ENCODE data around the gene RRAS2. TPM values are rescaled to one million over a fixed set of nuclear protein-coding genes. Genes with fewer than 3 reads are reported as not detected.

The RRAS2 gene
- total and polyA plus RNA-seq, 2 of the 4 experiments (the other 2 are of a cell fraction): 85.5 to 106 TPM

DNA sequence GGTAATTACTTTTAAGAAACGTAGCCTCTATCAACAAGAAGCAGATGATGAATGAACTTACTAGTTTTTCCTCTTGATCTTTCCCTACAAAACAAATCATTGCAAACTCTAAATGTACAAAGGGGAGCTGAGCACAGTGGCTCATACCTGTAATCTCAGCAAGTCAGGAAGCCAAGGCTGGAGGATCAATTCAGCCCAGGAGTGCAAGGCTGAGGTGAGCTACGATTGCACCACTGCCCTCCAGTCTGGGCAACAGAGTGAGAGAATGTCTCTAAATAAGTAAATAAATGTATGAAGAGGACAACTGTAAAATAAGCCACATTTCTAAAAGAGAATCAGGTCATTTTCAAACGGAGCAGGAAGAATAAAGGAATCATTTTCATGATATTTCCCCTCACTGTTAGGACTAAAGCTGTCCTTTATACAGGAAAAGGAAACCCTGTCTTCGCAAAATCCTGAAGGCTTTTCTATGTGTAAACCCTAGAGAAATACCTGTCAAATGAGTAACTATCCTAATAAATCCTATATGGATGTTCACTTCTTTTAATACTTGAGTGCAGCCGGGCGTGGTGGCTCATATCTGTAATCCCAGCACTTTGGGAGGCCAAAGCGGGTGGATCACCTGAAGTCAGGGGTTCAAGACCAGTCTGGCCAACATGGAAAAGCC lies 41.2 kb downstream of the RRAS2 start:
- Histone ChIP-seq H3K36me3 (ENCODE audit: control insufficient read depth, insufficient read depth, low read length) (no peaks in the 10 kb centered on the region), H2AFZ (replicated peaks; ENCODE audit: low read length, poor library complexity) (no peak overlapping the region), H4K91ac (ENCODE audit: insufficient read depth, low read depth, low read length) (no peak overlapping the region), H4K20me1 (ENCODE audit: insufficient read depth, low read length) (peaks cover 70% of the 10 kb centered on the region), H2BK15ac (ENCODE audit: low read depth, low read length) (no peak overlapping the region; the same call in 2 of the 3 replicates), H3K79me1 (ENCODE audit: low read depth in 1 of 2, low read length in 2 of 2) (peaks cover 17 to 71% of the 10 kb centered on the region in 2 experiments; a peak in 3 of 4 replicates), H2BK120ac (ENCODE audit: low read depth, low read length) (peak overlapping the region; percentile 7; the same call in 1 of the 2 replicates), H3K14ac (replicated peaks; ENCODE audit: low read depth, low read length) (no peak overlapping the region), H2AK9ac (replicated peaks; ENCODE audit: low read depth, low read length, poor library complexity) (no peak overlapping the region), H3K9ac (ENCODE audit: low read depth, low read length) (no peak overlapping the region), H4K8ac (ENCODE audit: low read depth in 2 of 2, low read length in 2 of 2) (no peak overlapping the region), H2BK20ac (ENCODE audit: low read depth, low read length) (no peak overlapping the region), H3K18ac (ENCODE audit: low read depth, low read length) (no peak overlapping the region), H3K4me2 (ENCODE audit: low read depth, low read length) (no peak overlapping the region), H2BK5ac (ENCODE audit: low read depth, low read length, poor library complexity, severe bottlenecking) (no peak overlapping the region), H2AK5ac (ENCODE audit: low read depth, low read length) (peak overlapping the region; percentile 84), H3K27ac (ENCODE audit: insufficient read depth, low read length) (no peak overlapping the region), H3K56ac (ENCODE audit: extremely low read depth, insufficient read depth, low read length) (no peak overlapping the region), H3K4ac (ENCODE audit: low read depth, low read length) (0 out of 2 replicates have a peak overlapping the region, but pooled peaks have one; percentile 22), H3K9me3 (ENCODE audit: control insufficient read depth, insufficient read depth, low read length) (no peaks in the 10 kb centered on the region), H3K4me3 (ENCODE audit: insufficient read depth, low read depth, low read length) (no peak overlapping the region), H3K27me3 (ENCODE audit: control insufficient read depth, insufficient read depth, low read length) (no peaks in the 10 kb centered on the region), H3K23ac (ENCODE audit: low read depth, low read length) (no peak overlapping the region), H3K4me1 (ENCODE audit: control insufficient read depth, insufficient read depth, low read length) (peaks cover 17% of the 10 kb centered on the region), H3K9me1 (ENCODE audit: insufficient read depth, low read length) (peaks cover 21% of the 10 kb centered on the region), H4K5ac (ENCODE audit: low read depth, low read length) (no peak overlapping the region)
- BruUV-seq (replicated peaks): no TSS peak
- CTCF ChIA-PET: no interaction called here
- ATAC-seq (ENCODE audit: low read depth) (no peak), DNase-seq (no peak)
- dilution Hi-C loops (cut with HindIII; ENCODE audit: low sequenced_read_pairs, unreplicated experiment) (loop anchor here (25.0 kb wide), 1 partner anchor 145 kb away; no protein-coding TSS in a partner anchor), intact Hi-C loops (cut with micrococcal nuclease) (no loop called here), in situ Hi-C loops (cut with MboI; ENCODE audit: low sequenced_read_pairs) (no loop called here)
- POLR2A ChIA-PET (ENCODE audit: unreplicated experiment): no interaction called here
- no CpG with 5 or more reads among the region's 7 CpGs for WGBS, 2 experiments (ENCODE audit: extremely low coverage in 2 of 2, insufficient read length in 1 of 2)
- TF ChIP-seq BHLHE40 (IDR thresholded peaks at IDR 0.05; ENCODE audit: low read depth, low read length) (no peak), MAZ (IDR thresholded peaks at IDR 0.05; ENCODE audit: borderline replicate concordance, low read depth, low read length) (no peak), CEBPB (IDR thresholded peaks at IDR 0.05; ENCODE audit: low read depth, low read length) (no peak), MXI1 (IDR thresholded peaks at IDR 0.05; ENCODE audit: borderline replicate concordance, low read depth, low read length) (no peak), POLR2A (IDR thresholded peaks at IDR 0.05; ENCODE audit: low read depth, low read length) (no peak), SMC3 (IDR thresholded peaks at IDR 0.05; ENCODE audit: low read depth, low read length) (no peak), MAFK (IDR thresholded peaks at IDR 0.05; ENCODE audit: low read depth, low read length) (no peak), RFX5 (IDR thresholded peaks at IDR 0.05; ENCODE audit: low read depth, low read length) (no peak), NFE2L2 (IDR thresholded peaks at IDR 0.05; ENCODE audit: low read depth, low read length) (no peak), RCOR1 (IDR thresholded peaks at IDR 0.05; ENCODE audit: insufficient replicate concordance, low read length) (no peak), RAD21 (IDR thresholded peaks at IDR 0.05; ENCODE audit: low read length) (no peak), CHD1 (IDR thresholded peaks at IDR 0.05; ENCODE audit: low read depth, low read length) (no peak), FOS (IDR thresholded peaks at IDR 0.05; ENCODE audit: low read depth, low read length) (no peak)
- TF ChIP-seq, protein P1, sequence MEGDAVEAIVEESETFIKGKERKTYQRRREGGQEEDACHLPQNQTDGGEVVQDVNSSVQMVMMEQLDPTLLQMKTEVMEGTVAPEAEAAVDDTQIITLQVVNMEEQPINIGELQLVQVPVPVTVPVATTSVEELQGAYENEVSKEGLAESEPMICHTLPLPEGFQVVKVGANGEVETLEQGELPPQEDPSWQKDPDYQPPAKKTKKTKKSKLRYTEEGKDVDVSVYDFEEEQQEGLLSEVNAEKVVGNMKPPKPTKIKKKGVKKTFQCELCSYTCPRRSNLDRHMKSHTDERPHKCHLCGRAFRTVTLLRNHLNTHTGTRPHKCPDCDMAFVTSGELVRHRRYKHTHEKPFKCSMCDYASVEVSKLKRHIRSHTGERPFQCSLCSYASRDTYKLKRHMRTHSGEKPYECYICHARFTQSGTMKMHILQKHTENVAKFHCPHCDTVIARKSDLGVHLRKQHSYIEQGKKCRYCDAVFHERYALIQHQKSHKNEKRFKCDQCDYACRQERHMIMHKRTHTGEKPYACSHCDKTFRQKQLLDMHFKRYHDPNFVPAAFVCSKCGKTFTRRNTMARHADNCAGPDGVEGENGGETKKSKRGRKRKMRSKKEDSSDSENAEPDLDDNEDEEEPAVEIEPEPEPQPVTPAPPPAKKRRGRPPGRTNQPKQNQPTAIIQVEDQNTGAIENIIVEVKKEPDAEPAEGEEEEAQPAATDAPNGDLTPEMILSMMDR (conservative IDR thresholded peaks at IDR 0.05; ENCODE audit: low read depth, low read length): no peak
- TF ChIP-seq, protein P2, sequence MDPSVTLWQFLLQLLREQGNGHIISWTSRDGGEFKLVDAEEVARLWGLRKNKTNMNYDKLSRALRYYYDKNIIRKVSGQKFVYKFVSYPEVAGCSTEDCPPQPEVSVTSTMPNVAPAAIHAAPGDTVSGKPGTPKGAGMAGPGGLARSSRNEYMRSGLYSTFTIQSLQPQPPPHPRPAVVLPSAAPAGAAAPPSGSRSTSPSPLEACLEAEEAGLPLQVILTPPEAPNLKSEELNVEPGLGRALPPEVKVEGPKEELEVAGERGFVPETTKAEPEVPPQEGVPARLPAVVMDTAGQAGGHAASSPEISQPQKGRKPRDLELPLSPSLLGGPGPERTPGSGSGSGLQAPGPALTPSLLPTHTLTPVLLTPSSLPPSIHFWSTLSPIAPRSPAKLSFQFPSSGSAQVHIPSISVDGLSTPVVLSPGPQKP (IDR thresholded peaks at IDR 0.05; ENCODE audit: borderline replicate concordance, low read depth, low read length): no peak
